ENCODE measurements around the gene KCNQ1.

The KCNQ1 gene

DNA sequence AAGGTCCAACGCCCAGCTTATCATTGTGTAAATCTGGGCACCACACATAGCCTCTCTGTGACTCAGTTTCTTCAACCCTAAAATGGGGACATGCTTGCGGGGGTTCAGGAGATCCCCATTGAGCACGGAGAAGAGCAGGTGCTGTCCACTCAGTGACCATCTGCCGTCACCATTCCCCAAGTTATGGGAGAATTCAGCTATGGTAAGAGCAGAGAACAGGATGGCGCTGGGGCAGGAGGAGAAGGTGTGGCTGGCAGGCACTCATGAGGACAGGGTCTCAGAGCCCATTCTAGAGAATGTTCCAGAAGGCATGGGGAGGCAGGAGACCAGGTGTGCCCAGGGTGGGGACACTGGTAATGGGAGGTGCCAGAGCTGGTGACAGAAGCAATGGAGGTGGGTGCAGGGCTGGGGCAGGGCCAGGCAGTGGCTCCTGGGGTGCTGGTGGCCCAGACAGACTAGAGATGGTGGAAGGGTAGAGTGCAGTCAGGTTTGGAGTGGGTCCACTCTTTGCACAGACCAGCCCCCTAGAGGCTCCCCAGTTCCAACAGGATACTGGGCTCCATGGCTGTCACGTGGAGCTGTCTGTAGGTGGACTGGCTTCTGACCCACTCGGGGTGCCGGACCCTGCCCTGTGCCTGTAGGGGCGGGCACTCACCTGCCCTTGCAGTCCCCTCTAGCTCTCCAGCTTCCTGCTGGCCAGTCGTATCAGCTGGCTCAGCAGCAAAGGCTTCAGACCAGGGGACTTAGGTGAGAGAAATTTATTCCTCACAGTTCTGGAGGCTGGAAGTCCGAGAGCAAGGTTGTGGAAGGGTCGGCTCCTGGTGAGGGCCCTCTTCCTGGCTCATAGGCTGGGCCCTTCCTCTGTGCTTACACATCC lies 356.1 kb downstream of the KCNQ1 start:
- Histone ChIP-seq H3K27me3 (replicated peaks; ENCODE audit: control insufficient read depth, insufficient read depth, low read length, poor library complexity, severe bottlenecking) (no peaks in the 10 kb centered on the region), H3K27ac (ENCODE audit: insufficient read depth, low read length, poor library complexity, severe bottlenecking) (no peak overlapping the region), H3K36me3 (ENCODE audit: control insufficient read depth, insufficient read depth, low read length) (no peaks in the 10 kb centered on the region), H3K4me3 (ENCODE audit: insufficient read depth, low read depth, low read length, poor library complexity, severe bottlenecking) (no peak overlapping the region), H3K4me1 (ENCODE audit: control insufficient read depth, insufficient read depth, low read length, poor library complexity, severe bottlenecking) (no peaks in the 10 kb centered on the region), H3K9me3 (ENCODE audit: control insufficient read depth, low read length) (no peaks in the 10 kb centered on the region)
- no peak for DNase-seq

- no peak for DNase-seq
- no peaks in the 10 kb centered on the region for H3K4me1 ChIP-seq (ENCODE audit: control insufficient read depth, insufficient read depth, low read length, poor library complexity, severe bottlenecking)
- no peak overlapping the region for H3K27ac ChIP-seq (ENCODE audit: insufficient read depth, low read length, poor library complexity, severe bottlenecking)
- H3K9me3 ChIP-seq (ENCODE audit: control insufficient read depth, low read length): no peaks in the 10 kb centered on the region
- H3K36me3 ChIP-seq (ENCODE audit: control insufficient read depth, insufficient read depth, low read length): no peaks in the 10 kb centered on the region
- no peaks in the 10 kb centered on the region for H3K27me3 ChIP-seq (replicated peaks; ENCODE audit: control insufficient read depth, insufficient read depth, low read length, poor library complexity, severe bottlenecking)
- no peak overlapping the region for H3K4me3 ChIP-seq (ENCODE audit: insufficient read depth, low read depth, low read length, poor library complexity, severe bottlenecking)
Measured at GRCh38 chr11:2801711-2802388, 357.0 kb downstream of the KCNQ1 start.

- H3K4me3 ChIP-seq (ENCODE audit: insufficient read depth, low read depth, low read length, poor library complexity, severe bottlenecking): no peak overlapping the region
- no peaks in the 10 kb centered on the region for H3K9me3 ChIP-seq (ENCODE audit: control insufficient read depth, low read length)
- no peaks in the 10 kb centered on the region for H3K4me1 ChIP-seq (ENCODE audit: control insufficient read depth, insufficient read depth, low read length, poor library complexity, severe bottlenecking)
- no peak overlapping the region for H3K27ac ChIP-seq (ENCODE audit: insufficient read depth, low read length, poor library complexity, severe bottlenecking)
- DNase-seq: no peak
- H3K27me3 ChIP-seq (replicated peaks; ENCODE audit: control insufficient read depth, insufficient read depth, low read length, poor library complexity, severe bottlenecking): no peaks in the 10 kb centered on the region
- no peaks in the 10 kb centered on the region for H3K36me3 ChIP-seq (ENCODE audit: control insufficient read depth, insufficient read depth, low read length)
Measured at GRCh38 chr11:2802389-2803185, 357.8 kb downstream of the KCNQ1 start.

GRCh38 chr11:2803186-2804091 lies 358.6 kb downstream of the KCNQ1 start:
- no peaks in the 10 kb centered on the region for H3K36me3 ChIP-seq (ENCODE audit: control insufficient read depth, insufficient read depth, low read length)
- no peak for DNase-seq
- no peaks in the 10 kb centered on the region for H3K27me3 ChIP-seq (replicated peaks; ENCODE audit: control insufficient read depth, insufficient read depth, low read length, poor library complexity, severe bottlenecking)
- no peaks in the 10 kb centered on the region for H3K9me3 ChIP-seq (ENCODE audit: control insufficient read depth, low read length)
- no peak overlapping the region for H3K27ac ChIP-seq (ENCODE audit: insufficient read depth, low read length, poor library complexity, severe bottlenecking)
- H3K4me3 ChIP-seq (ENCODE audit: insufficient read depth, low read depth, low read length, poor library complexity, severe bottlenecking): no peak overlapping the region
- H3K4me1 ChIP-seq (ENCODE audit: control insufficient read depth, insufficient read depth, low read length, poor library complexity, severe bottlenecking): no peaks in the 10 kb centered on the region

DNA sequence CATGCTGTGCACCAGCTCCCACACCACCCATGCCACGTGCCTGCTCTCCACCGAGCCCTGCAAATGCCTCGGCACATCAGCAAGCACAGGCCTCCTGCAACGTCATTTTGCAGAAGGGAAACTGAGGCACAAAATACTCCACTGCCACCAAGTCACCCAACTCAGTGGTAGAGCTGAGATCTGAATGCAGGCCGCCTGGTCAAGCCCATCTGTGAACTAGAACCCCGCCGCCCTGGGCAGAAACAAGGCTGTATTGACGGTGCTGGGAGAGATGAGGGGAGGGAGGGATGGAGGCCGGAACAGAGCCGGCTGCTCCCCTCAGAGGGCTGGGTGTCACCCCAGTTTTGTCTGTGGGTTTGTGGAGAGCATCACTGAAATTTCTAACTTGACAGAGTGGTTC lies 359.4 kb downstream of the KCNQ1 start:
- H3K9me3 ChIP-seq (ENCODE audit: control insufficient read depth, low read length): no peaks in the 10 kb centered on the region
- H3K27ac ChIP-seq (ENCODE audit: insufficient read depth, low read length, poor library complexity, severe bottlenecking): no peak overlapping the region
- no peaks in the 10 kb centered on the region for H3K4me1 ChIP-seq (ENCODE audit: control insufficient read depth, insufficient read depth, low read length, poor library complexity, severe bottlenecking)
- DNase-seq: no peak
- no peak overlapping the region for H3K4me3 ChIP-seq (ENCODE audit: insufficient read depth, low read depth, low read length, poor library complexity, severe bottlenecking)
- H3K36me3 ChIP-seq (ENCODE audit: control insufficient read depth, insufficient read depth, low read length): no peaks in the 10 kb centered on the region
- no peaks in the 10 kb centered on the region for H3K27me3 ChIP-seq (replicated peaks; ENCODE audit: control insufficient read depth, insufficient read depth, low read length, poor library complexity, severe bottlenecking)

DNA sequence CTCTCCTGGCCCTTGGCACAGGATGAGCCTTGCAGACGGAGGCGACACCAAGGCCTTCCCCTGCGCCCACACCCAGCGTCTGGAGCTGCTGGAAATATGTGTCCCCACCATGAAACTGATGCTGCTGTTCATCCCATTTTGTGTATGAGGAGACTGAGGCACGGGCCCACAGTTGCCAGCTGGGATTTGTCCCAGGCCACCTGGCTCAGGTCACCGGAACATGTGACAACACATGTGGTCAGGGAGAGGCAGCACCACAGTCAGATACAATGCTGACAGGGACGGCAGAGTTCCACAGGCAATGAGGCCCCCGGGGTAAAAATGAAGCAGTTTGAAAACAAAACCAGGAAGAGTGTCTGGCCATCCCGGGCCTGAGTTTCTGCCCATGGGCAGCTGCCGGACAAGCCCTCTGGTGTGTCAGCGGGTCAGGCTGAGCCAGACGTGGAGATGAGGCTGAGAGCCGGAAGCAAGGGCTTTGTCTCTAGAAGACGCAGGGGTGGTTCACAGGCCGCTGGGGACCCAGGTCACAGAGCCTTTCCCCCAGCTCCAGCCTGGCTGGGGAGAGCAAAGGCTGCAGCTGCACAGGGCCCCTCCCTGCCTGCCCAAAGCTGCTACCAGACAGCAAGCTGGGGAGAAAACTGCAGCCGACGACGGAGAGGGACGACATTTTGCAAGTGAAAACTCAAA lies 360.0 kb downstream of the KCNQ1 start:
- Histone ChIP-seq H3K36me3 (ENCODE audit: control insufficient read depth, insufficient read depth, low read length) (no peaks in the 10 kb centered on the region), H3K27ac (ENCODE audit: insufficient read depth, low read length, poor library complexity, severe bottlenecking) (no peak overlapping the region), H3K9me3 (ENCODE audit: control insufficient read depth, low read length) (no peaks in the 10 kb centered on the region), H3K4me1 (ENCODE audit: control insufficient read depth, insufficient read depth, low read length, poor library complexity, severe bottlenecking) (no peaks in the 10 kb centered on the region), H3K27me3 (replicated peaks; ENCODE audit: control insufficient read depth, insufficient read depth, low read length, poor library complexity, severe bottlenecking) (no peaks in the 10 kb centered on the region), H3K4me3 (ENCODE audit: insufficient read depth, low read depth, low read length, poor library complexity, severe bottlenecking) (no peak overlapping the region)
- DNase-seq: no peak

- H3K27ac ChIP-seq (ENCODE audit: insufficient read depth, low read length, poor library complexity, severe bottlenecking): no peak overlapping the region
- H3K4me3 ChIP-seq (ENCODE audit: insufficient read depth, low read depth, low read length, poor library complexity, severe bottlenecking): no peak overlapping the region
- H3K36me3 ChIP-seq (ENCODE audit: control insufficient read depth, insufficient read depth, low read length): no peaks in the 10 kb centered on the region
- H3K9me3 ChIP-seq (ENCODE audit: control insufficient read depth, low read length): no peaks in the 10 kb centered on the region
- H3K4me1 ChIP-seq (ENCODE audit: control insufficient read depth, insufficient read depth, low read length, poor library complexity, severe bottlenecking): no peaks in the 10 kb centered on the region
- no peaks in the 10 kb centered on the region for H3K27me3 ChIP-seq (replicated peaks; ENCODE audit: control insufficient read depth, insufficient read depth, low read length, poor library complexity, severe bottlenecking)
- DNase-seq: no peak
Measured at GRCh38 chr11:2805388-2806056, 360.7 kb downstream of the KCNQ1 start.

DNA sequence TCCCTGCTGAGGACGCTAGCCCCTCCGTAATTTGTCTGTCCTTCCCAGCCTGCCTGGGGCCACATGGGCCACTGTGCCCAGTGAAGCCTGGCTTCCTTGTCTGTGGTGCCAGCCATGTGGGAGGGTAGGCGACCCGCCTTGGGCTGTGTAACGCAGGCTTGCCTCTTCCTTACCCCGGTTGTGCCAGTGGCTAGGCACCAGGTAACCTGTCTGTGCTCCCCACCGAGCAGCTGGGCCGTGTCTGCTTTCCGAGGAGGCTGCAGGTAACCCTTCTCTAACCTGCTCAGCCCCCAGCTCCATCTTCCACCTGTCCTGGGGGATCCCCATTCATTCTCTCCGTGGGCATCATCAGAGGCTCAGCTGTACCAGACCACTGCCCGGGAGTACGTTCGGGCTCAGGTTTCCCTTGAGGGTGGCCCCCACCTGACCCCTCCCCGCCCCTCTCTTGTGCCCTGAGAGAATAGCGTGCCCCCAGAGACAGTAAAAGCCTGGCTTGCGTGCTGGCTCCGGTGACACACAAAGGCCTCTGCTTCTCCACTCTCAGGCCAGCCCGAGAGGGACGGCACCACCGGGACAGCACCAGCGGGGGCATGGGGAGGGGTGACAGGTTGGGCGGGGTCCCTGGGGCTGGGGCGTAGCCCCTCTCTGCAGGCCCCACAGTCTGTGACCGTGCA lies 361.7 kb downstream of the KCNQ1 start:
- H3K4me1 ChIP-seq (ENCODE audit: control insufficient read depth, insufficient read depth, low read length, poor library complexity, severe bottlenecking): no peaks in the 10 kb centered on the region
- no peaks in the 10 kb centered on the region for H3K9me3 ChIP-seq (ENCODE audit: control insufficient read depth, low read length)
- H3K4me3 ChIP-seq (ENCODE audit: insufficient read depth, low read depth, low read length, poor library complexity, severe bottlenecking): no peak overlapping the region
- no peak overlapping the region for H3K27ac ChIP-seq (ENCODE audit: insufficient read depth, low read length, poor library complexity, severe bottlenecking)
- no peak for DNase-seq
- H3K36me3 ChIP-seq (ENCODE audit: control insufficient read depth, insufficient read depth, low read length): no peaks in the 10 kb centered on the region
- no peaks in the 10 kb centered on the region for H3K27me3 ChIP-seq (replicated peaks; ENCODE audit: control insufficient read depth, insufficient read depth, low read length, poor library complexity, severe bottlenecking)
